ENCODE results near the gene GPR137C.
A peak's percentile ranks its signal among the peaks of the same experiment; 100 is the strongest.

The GPR137C gene, protein sequence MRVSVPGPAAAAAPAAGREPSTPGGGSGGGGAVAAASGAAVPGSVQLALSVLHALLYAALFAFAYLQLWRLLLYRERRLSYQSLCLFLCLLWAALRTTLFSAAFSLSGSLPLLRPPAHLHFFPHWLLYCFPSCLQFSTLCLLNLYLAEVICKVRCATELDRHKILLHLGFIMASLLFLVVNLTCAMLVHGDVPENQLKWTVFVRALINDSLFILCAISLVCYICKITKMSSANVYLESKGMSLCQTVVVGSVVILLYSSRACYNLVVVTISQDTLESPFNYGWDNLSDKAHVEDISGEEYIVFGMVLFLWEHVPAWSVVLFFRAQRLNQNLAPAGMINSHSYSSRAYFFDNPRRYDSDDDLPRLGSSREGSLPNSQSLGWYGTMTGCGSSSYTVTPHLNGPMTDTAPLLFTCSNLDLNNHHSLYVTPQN

DNA sequence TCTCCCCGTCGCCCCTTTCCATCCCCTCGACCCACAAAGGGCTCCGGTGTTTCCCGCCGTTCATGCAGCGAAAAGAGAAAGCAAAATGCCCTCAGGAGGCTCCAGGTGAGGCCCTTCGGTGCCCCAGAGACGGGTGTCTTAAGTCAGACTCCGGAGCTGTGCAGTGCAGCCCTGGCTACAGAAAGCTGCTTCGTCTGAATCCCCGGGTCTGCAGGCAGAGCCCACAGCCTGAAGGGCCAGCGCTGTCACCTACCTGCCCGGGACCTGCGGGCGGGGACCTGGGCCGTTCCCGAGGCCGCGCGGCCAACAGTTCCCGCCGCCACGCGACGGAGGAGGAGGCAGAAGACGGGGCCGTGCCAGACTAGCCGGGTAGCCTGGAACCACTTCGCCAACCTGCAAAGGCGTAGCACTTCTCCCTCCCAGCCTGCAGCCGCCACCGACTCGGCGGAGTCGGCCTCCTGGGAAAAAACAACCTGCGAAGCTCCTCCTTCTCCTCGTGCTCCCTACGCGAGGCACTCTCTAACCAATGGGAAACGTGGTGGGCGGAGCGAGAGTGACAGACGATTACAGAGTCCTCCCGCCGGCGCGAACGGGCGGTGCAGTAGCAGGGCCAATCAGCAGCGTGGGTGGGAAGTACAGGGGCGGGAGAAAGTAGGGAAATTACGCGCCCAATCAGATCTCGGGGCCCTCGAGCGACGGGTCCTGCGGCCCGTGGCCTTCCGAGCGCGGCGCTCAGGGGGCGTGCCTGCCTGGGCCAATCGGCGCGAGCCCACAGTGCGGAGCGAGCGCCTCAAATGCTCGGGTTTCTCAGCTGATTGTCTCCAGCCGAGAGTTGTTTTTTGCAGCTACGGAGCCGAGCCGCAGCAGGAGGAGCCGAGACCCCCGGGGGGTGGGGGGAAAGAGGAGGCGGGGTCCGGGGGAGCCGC is at the start of gene GPR137C, which contains the start of gene TXNDC16:
GPR137C (plus strand) TSS at position 774 of the 926 bp plus-strand sequence. CDS start 312 bp downstream, outside the sequence.
TXNDC16 (minus strand) TSS at position 443 of the 926 bp plus-strand sequence. CDS start 8,948 bp downstream, outside the sequence.
- DNase-seq = peak; percentile 99

DNA sequence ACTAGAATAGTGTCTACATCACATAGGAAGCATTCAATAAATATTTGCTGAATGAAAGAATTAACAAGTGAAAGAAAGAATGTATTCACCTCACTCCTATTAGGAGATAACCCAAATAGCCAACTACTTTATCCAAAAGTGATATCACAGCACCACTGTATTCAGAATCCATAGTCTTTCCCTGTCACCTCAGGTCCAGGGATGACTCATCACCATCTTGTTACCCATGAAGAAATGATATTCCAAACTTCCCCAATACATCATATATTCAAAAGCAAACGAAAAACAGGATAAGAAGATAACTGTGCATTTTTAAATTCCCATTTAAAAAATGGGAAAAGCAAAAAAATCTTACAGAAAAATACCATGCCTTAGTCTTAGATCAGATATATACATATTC is 39.4 kb upstream of the GPR137C start:
- no peak for DNase-seq

DNA sequence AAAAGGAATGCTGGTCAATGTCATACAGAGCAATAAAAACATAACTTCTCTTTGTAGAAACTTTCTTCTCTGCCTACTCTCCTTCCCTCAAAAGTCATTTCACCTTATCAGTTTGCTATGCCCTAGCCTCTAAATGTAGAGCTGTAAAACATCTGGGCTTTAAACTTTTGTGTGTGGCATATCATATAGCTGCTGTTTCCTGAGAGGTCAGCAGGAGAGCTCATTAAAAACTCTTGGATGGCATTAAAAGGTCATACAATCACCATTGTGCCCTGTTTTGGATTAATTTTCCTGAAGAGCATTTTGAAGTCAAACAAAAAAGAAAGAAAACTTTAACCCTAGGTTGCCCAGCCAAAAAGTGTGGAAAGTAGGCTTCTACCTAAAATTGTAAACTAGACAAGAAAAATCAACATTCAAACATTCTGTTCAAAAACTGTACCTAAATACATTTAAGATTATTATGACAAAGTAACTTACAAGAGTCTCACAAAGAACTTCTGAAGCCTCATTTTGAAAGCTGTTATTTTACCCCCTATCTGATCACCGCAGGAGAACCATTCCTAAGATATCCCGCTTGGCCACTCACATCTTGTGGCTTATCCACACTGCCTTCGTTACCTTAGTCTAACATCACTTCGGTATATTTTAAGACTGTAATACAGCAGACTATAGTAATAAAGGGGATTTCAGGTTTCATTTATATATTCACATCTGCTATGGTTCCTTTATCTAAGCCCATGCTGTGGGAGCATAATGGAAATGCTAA is 38.4 kb upstream of the GPR137C start:
- DNase-seq = no peak

DNA sequence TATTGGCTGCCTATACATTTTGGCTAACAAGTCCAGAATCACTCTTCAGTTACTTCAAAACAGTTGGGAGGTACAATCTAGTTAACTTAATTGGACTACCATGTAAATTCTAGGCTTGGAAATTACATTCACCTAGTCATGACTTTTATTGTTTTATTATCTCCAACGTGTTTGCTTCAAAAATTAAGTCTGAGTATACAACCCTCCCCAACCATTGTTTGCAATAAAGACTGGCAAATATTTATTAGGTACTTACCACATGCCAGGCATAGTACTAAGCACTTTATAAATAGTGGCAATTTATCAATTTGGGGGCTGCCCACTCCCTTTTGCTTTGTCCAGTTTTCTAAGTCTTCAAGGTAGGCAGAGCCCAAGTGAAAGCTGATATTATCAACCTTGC is 30.6 kb upstream of the GPR137C start:
- DNase-seq = no peak

DNA sequence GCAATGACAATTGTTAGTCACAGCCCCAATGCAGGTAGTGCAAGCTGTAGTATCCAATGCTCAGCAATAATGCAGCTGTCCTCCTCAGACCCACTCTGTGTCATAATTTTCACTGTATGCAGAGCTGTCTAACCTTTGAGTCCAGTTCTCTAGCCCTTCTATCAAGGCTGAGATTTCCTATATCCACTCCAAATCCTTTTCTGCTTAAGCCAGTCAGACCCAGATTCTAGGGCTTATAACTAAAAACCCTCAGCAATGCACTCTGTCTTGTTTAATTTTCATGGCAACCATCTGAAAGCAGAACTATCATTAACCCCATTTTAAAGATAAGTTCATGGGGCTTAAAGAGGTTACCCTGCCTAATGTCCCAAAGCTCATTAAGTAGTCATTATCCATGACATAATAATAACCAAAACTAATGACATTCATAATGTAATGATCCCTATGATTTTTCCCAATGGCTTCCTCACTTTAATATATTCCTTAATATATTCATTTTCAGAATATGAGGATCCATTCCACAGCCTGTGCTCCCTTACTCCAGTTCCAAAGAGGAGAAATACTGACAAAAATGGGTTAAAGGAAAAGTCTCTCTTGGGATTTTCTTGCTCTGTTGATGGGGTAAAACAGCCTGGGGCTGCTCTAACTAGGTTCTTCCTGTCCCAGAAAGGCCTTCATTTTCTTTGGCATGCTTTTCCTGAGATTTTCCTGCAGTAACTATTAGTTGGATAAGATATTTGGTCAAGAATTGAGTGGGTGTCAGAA is 29.9 kb upstream of the GPR137C start:
- no peak for DNase-seq

DNA sequence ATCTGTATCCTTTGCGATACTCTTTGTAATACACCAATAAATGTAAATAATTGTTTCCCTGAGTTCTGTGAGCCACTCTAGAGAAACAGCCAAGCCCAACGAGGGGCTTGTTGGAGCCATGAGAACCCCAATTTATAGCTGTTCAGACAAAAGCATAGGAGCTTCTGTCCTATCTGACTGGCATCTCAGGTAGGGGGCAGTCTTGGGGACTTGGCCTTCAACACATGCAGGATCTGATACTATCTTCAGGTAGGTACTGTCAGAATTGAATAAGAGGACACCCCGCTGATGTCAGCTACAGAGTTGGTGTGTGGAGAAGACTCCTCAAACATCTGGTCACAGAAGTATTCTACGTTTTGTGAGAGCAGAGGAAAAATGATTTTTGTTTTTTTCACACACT is 25.6 kb upstream of the GPR137C start:
- no peak for DNase-seq

DNA sequence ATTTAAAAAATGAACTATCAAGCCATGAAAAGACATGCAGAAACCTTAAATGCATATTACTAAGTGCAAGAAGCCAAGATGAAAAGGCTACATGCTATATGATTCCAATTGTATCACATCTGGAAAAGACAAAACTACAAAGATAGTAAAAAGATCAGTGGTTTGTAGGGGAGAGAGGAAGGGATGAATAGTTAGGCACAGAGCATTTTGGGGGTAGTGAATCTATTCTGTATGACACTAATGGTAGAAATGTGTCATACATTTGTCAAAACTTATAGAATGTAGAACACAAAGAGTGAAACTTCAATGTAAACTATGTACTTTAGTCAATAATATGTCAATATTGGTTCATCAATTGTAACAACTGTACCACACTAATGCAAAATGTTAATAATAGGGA is 21.2 kb upstream of the GPR137C start:
- no peak for DNase-seq

DNA sequence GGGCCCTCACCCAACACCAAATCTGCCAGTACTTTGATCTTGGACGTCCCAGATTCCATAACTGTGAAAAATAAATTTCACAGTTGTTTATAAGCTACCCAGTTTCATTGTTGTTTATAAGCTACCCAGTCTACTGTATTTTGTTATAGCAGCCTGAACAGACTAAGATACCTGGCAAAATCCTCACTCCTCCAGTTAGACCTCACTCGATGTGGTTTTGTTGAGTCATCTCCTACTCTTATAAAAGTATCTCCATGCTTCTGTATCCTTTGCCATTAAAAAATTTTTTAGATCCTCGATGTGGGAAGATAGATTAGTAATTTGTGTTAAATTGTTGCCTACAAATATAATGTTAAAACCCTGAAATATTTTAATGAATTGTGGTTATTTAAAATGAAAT is 16.4 kb upstream of the GPR137C start:
- DNase-seq = no peak

DNA sequence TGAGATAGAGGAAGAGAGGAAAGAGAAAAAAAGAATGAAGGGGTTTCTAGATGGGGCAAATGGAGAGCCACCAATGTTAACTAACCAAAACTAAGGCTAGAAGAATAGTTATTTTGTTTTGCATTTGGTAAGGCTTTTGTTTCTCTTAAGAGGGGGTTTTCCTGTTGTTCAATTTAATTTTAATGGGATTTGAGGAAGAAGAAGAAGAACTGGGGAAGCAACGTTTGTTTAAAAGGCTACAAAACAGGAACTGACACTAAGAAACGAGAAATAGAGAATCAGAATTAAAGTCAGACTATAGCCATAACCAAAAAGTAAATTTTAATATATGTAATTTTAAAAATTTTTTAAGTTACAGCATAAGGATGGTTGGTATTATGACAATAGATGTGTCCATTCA is 14.0 kb upstream of the GPR137C start:
- DNase-seq = no peak

DNA sequence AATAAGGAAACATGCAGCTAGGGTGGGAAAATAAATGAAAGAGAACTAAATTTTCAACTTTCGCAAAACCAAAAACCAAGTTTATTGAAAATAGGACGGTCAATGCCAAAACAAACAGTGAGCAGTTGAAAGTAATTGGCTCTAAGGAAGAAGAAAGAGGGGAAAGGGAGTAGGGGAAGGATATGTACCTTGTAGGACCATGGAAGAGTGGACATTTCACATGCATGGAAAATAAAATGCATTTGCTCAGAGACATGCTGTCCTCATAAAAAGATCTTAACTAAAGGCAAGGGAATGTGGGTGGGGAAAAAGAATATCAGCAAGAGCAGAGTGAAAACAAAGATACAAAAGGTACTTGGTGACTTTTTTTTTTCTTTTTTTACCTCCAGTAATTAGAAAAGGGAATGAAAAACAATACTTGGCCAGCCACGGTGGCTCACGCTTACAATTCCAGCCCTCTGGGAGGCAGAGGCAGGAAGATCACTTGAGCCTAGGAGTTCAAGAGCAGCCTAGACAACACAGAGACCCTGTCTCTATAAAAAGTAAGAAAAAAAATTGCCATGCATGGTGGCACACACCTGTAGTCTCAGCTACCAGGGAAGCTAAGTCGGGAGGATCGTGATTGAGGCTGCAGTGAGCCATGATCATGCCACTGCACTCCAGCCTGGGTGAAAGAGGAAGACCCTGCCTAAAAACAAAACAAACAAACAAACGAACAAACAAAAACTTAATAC is 6.9 kb upstream of the GPR137C start:
- no peak for DNase-seq

DNA sequence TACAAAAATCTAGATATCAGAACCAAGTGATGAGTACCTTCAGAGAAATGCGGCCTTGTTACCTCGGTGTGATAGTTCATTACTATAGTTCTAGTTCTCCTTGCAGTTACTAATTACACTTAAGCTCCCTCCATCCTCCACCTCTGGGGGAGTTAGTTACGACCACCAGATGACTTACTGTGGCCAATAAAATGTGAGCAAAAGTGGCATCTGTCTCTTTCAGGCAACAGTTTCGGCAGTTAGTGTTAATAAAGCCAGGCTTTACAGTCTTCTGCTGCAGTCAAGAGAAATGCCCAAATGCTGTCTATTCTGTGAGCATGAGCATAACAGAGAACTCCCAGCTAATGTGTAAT is 6.3 kb upstream of the GPR137C start:
- DNase-seq = no peak

DNA sequence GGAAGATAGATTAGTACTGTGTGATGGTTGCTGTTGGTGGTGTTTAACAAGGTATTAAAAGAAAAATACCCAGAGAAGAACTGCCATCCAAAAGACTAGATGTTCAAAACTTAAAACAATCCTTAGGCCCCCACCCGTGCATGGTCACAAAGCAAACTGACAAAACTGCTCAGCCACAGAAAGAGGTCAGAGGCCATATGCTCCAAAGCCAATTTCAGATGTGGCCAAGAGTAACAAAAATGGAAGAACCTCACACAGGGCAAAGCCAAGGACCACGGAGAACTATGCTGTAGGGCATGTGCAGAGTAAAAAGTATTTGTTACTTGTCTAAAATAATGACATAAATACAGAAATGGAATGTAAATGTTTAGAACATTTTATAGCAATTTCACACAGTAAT is 5.6 kb upstream of the GPR137C start:
- no peak for DNase-seq

DNA sequence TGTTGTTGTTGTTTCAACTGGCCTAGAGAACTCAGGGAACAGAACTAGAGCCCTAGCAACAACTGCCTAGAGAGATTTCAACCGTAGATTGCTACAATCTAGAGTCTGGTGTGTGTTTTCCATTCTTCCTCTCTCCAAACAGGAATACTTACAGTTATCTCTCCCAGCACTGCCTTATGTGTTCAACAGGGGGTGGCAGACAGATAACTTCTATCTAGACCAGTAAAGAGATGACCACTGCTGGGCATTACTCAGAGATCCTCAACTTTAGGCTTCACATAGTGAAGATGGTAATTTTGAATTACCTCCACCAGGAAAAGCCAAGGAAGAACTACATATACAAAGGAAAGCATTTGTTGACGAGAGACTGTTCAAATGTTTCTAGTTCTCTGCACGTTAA is 5.1 kb upstream of the GPR137C start:
- DNase-seq = no peak

DNA sequence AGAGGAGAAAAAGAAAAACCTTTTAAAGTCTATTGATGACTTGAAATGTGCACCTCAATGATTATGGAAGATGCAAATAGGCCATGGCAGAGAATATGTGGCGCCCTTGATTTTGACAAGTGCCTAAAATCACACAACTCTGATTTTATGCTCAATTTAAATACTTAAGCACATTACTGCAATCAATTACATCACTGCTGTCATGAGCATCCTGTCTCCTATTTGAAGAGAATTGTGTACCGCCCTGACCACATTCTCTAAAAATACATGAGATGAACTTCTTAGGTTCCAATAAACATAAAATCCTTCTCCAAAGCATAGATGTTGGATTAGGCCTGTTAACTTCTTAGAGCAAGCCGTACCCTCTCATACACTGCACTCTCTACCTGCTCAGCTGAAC is 2.0 kb upstream of the GPR137C start:
- no peak for DNase-seq

DNA sequence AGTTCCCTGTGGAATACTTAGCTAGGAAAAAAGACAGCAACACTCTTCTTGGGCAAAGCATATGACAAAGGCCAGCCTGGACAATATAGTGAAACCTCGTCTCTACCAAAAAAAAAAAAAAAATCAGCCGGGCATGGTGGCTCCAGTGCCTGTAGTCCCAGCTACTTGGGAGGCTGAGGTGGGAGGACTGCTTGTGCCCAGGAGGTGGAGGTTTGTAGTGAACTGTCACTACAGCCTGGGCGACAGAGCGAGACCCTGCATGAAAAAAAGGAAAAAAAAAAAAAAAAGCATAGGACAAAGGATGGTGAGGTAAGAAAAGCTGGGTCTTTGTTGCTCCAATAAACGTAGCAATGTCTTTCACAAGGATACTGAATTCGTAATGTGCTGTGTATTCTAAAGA is 1.4 kb upstream of the GPR137C start:
- DNase-seq = no peak

DNA sequence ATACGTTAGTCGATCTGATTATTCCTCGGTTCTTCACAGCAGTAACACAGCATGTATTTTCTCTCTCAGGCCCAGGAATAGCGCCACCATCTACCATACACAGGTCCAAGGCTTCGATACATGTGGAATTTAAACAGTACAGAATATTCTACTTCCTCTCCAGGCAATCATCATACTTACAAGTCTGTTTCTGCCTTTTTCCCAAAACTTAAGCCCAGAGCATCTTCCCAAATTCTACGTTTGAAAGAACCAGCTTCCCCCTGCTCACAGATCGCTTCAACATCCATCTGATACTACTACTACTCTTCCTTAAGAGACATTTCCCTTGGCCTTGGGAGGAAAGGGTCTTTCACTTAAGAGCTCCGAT is 957 bp upstream of the GPR137C start:
- DNase-seq = no peak

DNA sequence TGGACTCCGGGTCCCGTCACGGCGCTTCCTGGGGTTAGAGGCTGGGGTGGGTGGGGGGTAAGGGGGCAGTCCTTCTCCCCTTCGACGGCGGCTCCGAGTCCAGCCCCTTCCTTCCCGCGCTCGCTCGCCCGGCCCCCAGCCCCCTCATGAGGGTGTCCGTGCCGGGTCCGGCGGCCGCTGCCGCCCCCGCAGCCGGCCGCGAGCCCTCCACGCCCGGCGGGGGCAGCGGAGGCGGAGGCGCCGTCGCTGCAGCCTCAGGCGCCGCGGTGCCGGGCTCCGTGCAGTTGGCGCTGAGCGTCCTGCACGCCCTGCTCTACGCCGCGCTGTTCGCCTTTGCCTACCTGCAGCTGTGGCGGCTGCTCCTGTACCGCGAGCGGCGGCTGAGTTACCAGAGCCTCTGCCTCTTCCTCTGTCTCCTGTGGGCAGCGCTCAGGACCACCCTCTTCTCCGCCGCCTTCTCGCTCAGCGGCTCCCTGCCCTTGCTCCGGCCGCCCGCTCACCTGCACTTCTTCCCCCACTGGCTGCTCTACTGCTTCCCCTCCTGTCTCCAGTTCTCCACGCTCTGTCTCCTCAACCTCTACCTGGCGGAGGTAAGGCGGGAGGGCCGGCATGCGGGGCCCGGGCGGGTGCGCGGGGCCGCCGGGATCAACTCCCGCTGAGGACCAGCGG is 500 bp downstream of the GPR137C start:
- no peak for DNase-seq

DNA sequence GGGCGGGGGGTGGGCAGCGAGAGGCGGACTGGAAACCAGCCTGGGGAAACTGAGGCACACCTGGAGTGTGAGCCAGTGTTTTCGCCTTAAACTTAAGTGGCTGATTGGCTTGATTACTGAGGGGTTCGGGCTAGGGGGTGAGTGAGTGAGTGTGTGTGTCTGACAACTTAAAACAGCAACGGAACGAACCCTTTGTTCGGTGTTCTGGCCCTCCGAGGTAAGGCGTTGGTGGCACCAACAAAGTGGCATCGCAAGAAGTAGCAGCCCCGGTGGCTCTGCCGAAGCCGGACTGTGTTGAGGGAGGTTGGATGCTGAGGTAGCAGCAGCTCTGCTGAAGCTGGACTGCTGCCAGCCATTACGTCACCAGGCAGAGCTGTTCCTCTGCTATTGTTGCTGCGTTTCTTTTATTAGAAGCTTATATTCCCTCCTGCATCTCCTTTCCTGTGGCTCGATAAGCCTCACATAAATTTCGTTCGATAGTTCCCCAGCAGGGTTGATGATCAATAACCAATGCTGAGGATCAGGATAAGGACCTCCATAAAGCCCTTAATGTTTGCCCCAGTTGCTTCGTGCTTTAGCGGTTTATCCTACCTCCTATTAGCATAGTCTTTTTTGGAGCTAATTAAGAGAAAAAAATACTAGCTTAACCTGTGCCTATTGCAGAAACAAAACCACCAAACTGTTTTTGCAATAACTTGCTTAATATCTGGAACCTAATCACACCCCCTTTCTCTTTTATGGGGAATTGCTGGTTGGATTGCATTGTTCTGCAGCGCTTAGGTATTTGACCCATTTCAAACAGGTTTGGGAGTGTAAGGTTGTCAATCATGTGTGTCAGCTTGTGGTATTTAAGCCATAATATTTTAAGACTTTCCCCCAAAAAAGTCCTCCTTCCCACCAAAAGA is 1.3 kb downstream of the GPR137C start:
- peak; percentile 48 for DNase-seq

DNA sequence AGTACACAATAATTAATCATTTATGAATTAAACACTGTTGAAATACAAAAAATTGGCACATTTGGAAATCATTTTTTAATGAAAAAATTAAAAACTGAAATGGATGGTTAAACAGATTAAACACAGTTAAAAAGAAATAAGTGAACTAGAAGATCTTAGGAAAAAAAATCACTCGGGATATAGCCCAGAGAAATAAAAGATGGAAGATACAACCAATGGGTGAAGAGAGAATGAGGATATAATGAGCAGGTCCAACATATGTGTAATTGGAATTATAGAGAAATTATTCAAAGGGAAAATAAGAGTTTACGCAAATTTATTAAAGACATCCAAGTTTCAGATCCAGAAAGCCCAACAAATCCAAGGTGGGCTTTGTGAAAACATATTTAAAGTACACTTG is 6.1 kb downstream of the GPR137C start:
- DNase-seq = no peak

DNA sequence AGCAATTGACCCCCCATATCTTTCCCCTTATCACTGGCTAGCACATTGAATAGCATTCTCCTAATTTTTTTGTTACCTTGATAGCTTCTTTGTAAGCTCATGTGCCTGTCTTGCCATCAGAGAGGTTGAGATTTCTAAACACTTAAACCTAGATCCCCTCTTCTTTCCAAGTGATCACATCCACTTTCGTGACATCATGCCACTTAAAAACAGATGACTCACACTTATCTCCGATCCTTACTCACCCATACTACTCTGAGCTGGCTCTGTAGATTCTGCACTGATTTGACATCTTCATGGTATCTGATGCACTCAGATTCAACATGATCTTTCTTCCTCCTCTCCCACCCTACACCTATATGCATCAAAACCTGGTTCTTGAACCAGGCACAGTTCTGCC is 10.5 kb downstream of the GPR137C start:
- DNase-seq = no peak
